ENCODE measurements around the gene TSPAN8.

DNA sequence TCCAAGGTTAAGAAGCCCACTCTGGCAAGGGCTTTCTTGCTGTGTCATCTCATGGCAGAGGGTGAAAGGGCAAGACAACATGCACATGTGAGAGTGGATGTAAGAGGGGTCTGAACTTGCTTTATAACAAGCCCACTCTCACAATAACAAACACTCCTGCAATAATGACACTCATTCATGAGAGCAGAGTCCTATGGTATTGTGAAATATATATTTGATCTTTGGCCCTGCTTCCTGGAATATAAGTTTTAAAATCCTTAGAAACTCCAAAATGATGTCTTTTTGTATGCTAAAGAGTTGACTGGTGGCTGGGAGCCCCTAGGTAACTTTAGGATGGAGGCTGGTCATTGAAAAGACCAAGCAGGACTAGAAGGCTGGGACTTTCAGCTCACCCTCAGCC lies 51.8 kb downstream of the TSPAN8 start:
- TF ChIP-seq POLR2AphosphoS5 (IDR thresholded peaks at IDR 0.05; ENCODE audit: low read depth, low read length) (no peak), TAF1 (IDR thresholded peaks at IDR 0.05; ENCODE audit: borderline replicate concordance, insufficient read depth, low read length) (no peak), SIN3A (IDR thresholded peaks at IDR 0.05; ENCODE audit: borderline replicate concordance, insufficient read depth, low read length) (no peak)
- TF ChIP-seq, protein P1, sequence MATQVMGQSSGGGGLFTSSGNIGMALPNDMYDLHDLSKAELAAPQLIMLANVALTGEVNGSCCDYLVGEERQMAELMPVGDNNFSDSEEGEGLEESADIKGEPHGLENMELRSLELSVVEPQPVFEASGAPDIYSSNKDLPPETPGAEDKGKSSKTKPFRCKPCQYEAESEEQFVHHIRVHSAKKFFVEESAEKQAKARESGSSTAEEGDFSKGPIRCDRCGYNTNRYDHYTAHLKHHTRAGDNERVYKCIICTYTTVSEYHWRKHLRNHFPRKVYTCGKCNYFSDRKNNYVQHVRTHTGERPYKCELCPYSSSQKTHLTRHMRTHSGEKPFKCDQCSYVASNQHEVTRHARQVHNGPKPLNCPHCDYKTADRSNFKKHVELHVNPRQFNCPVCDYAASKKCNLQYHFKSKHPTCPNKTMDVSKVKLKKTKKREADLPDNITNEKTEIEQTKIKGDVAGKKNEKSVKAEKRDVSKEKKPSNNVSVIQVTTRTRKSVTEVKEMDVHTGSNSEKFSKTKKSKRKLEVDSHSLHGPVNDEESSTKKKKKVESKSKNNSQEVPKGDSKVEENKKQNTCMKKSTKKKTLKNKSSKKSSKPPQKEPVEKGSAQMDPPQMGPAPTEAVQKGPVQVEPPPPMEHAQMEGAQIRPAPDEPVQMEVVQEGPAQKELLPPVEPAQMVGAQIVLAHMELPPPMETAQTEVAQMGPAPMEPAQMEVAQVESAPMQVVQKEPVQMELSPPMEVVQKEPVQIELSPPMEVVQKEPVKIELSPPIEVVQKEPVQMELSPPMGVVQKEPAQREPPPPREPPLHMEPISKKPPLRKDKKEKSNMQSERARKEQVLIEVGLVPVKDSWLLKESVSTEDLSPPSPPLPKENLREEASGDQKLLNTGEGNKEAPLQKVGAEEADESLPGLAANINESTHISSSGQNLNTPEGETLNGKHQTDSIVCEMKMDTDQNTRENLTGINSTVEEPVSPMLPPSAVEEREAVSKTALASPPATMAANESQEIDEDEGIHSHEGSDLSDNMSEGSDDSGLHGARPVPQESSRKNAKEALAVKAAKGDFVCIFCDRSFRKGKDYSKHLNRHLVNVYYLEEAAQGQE (IDR thresholded peaks at IDR 0.05; ENCODE audit: insufficient read depth in 1 of 2, low read depth in 2 of 2, low read length in 2 of 2), result no peak
